A549 (cell line): ENCODE results near the gene AGBL4. TPM values are rescaled to one million over a fixed set of nuclear protein-coding genes. Genes with fewer than 3 reads are reported as not detected.

ENCODE experiments used
- ATAC-seq, 2 experiments: fragments of 200-7000 bp in 1 of 2; fragments of >200 bp in 1 of 2; cut with Nextera tagmentation in 1 of 2; cut with Tn5 transposase in 1 of 2; 3 replicates each; pipeline versions ENCODE4 v1.8.0 to v1.9.1; 2018 to 2020; ENCODE audit warnings: mild to moderate bottlenecking in 1 of 2, moderate library complexity in 1 of 2
- CTCF ChIA-PET: fragments of 300-600 bp; sonication (Branson Sonifier 250); formaldehyde crosslinking; extraction: SDS; loops from one replicate; lab custom pipeline; 2021; ENCODE audit warnings: antibody characterized with exemption, inconsistent platforms; lab: Yijun Ruan, JAX
- POLR2A ChIA-PET: fragments of 350-600 bp; formaldehyde crosslinking; extraction: SDS; loops from one replicate; lab custom pipeline; 2021; ENCODE audit warnings: antibody characterized with exemption, inconsistent platforms; lab: Yijun Ruan, JAX
- DNase-seq, 2 experiments: peaks; one replicate each; pipeline versions ENCODE4 v3.0.0 to v3.0.0-alpha.2; 2011 to 2016; ENCODE audit warnings: low read depth in 1 of 2, low spot score in 1 of 2
- FAIRE-seq: peaks from 2 replicates; lab custom pipeline; 2011; peaks lifted over from hg19 to GRCh38; lab: Jason Lieb, UNC
- H3K27ac ChIP-seq, 2 experiments: fragments of >200 bp; sonication (Bioruptor Twin); formaldehyde crosslinking; 3 replicates each; pipeline ENCODE4 v1.5.1; 2016 to 2017
- H3K4me1 ChIP-seq: fragments of >200 bp; sonication (Bioruptor Twin); formaldehyde crosslinking; 3 replicates; pipeline ENCODE4 v1.6.1; 2016
- H3K4me2 ChIP-seq: fragments of >200 bp; sonication (Bioruptor Twin); formaldehyde crosslinking; 3 replicates; pipeline ENCODE4 v1.6.1; 2016
- H3K4me3 ChIP-seq: fragments of >200 bp; sonication (Bioruptor Twin); formaldehyde crosslinking; 3 replicates; pipeline ENCODE4 v1.5.1; 2016
- H3K9me3 ChIP-seq: fragments of >200 bp; sonication (Bioruptor Twin); formaldehyde crosslinking; 3 replicates; pipeline ENCODE4 v1.6.1; 2016
- BHLHE40 ChIP-seq: IDR thresholded peaks from 2 replicates; pipeline ENCODE4 v1.6.1; 2012; ENCODE audit warnings: low read depth, low read length, inconsistent platforms
- CBX2 ChIP-seq: fragments of 200-600 bp; sonication (generic); IDR thresholded peaks from 2 replicates; pipeline ENCODE4 v1.6.1; 2016; ENCODE audit warnings: low read depth, mild to moderate bottlenecking, borderline replicate concordance
- CBX8 ChIP-seq: fragments of 200-600 bp; sonication (generic); IDR thresholded peaks from 2 replicates; pipeline ENCODE4 v1.6.1; 2016
- CEBPB ChIP-seq, 2 experiments: fragments of >200 bp in 1 of 2; sonication (Bioruptor Twin) in 1 of 2; formaldehyde crosslinking in 1 of 2; IDR thresholded peaks; 2 replicates each; pipeline ENCODE4 v1.6.1; 2012 to 2016
- CHD2 ChIP-seq: fragments of 150-350 bp; IDR thresholded peaks from 2 replicates; pipeline ENCODE4 v1.6.1; 2014; ENCODE audit warnings: low read length; ENCODE audit not compliant: partially characterized antibody
- EHMT2 ChIP-seq: fragments of 200-600 bp; sonication (generic); IDR thresholded peaks from 2 replicates; pipeline ENCODE4 v1.6.1; 2016; ENCODE audit warnings: antibody characterized with exemption, low read depth, mild to moderate bottlenecking, moderate library complexity
- EP300 ChIP-seq, 2 experiments: fragments of >200 bp; sonication (Bioruptor Twin); formaldehyde crosslinking; IDR thresholded peaks; 2 replicates in 1 of 2; 3 replicates in 1 of 2; pipeline ENCODE4 v1.6.1; 2016 to 2017
- ESRRA ChIP-seq: fragments of 150-350 bp; IDR thresholded peaks from 2 replicates; pipeline ENCODE4 v1.6.1; 2014; ENCODE audit warnings: mild to moderate bottlenecking, low read length, borderline replicate concordance
- FOXS1 ChIP-seq: fragments of 250-450 bp; sonication (Bioruptor Pico); IDR thresholded peaks from 2 replicates; pipeline ENCODE4 v1.5.0; 2020; ENCODE audit warnings: mild to moderate bottlenecking, moderate library complexity
- GATA3 ChIP-seq: IDR thresholded peaks from 2 replicates; pipeline ENCODE4 v1.6.1; 2012; ENCODE audit warnings: borderline replicate concordance
- HOXB13 ChIP-seq: fragments of 250-450 bp; sonication (Bioruptor Pico); IDR thresholded peaks from 2 replicates; pipeline ENCODE4 v1.5.0; 2020; ENCODE audit warnings: low read depth, mild to moderate bottlenecking, moderate library complexity
- HOXB5 ChIP-seq: fragments of 250-450 bp; sonication (Bioruptor Pico); IDR thresholded peaks from 2 replicates; pipeline ENCODE4 v1.5.0; 2020; ENCODE audit warnings: mild to moderate bottlenecking, moderate library complexity
- JUNB ChIP-seq: fragments of >200 bp; sonication (Bioruptor Twin); formaldehyde crosslinking; IDR thresholded peaks from 2 replicates; pipeline ENCODE4 v1.6.1; 2016
- KDM5A ChIP-seq: fragments of 200-600 bp; sonication (generic); IDR thresholded peaks from 2 replicates; pipeline ENCODE4 v1.6.1; 2016; ENCODE audit warnings: antibody characterized with exemption, mild to moderate bottlenecking
- NR3C1 ChIP-seq: fragments of >200 bp; sonication (Bioruptor Twin); formaldehyde crosslinking; IDR thresholded peaks from 3 replicates; pipeline ENCODE4 v1.6.1; 2017
- RARB ChIP-seq: fragments of 250-450 bp; sonication (Bioruptor Pico); IDR thresholded peaks from 2 replicates; pipeline ENCODE4 v1.8.0; 2021; ENCODE audit warnings: mild to moderate bottlenecking, moderate library complexity
- RCOR1 ChIP-seq: fragments of 150-350 bp; IDR thresholded peaks from 2 replicates; pipeline ENCODE4 v1.6.1; 2014; ENCODE audit warnings: antibody characterized with exemption, low read length, low read depth
- RFX5 ChIP-seq: fragments of 450-650 bp; IDR thresholded peaks from 2 replicates; pipeline ENCODE4 v1.7.1; 2014; ENCODE audit warnings: antibody characterized with exemption, mild to moderate bottlenecking, moderate library complexity
- RNF2 ChIP-seq: fragments of 200-600 bp; sonication (generic); IDR thresholded peaks from 2 replicates; pipeline ENCODE4 v1.6.1; 2016; ENCODE audit warnings: low read depth, mild to moderate bottlenecking, antibody characterized with exemption, moderate library complexity, borderline replicate concordance
- TFCP2L1 ChIP-seq: fragments of 250-450 bp; sonication (Bioruptor Pico); IDR thresholded peaks from 2 replicates; pipeline ENCODE4 v1.5.0; 2021; ENCODE audit warnings: mild to moderate bottlenecking
- ZNF302 ChIP-seq: fragments of 250-450 bp; sonication (Bioruptor Pico); IDR thresholded peaks from 2 replicates; pipeline ENCODE4 v1.9.0; 2021; ENCODE audit warnings: inconsistent platforms, mild to moderate bottlenecking, moderate library complexity
- polyA plus RNA-seq, 4 experiments: library from polyadenylated mRNA; depleted of rRNA in 3 of 4; stranded (reverse); fragments of >200 nt; fragmentation: RNase III in 1 of 4; extraction: RNeasy Plus Mini Kit Qiagen cat#74134 plus additional on column Dnase treatment in 1 of 4; gene quantifications; 2 replicates in 3 of 4; 3 replicates in 1 of 4; pipeline ENCODE4 v1.2.3, GENCODE V29; 2011 to 2017
- TF ChIP-seq, protein P1 (sequence below): IDR thresholded peaks from 2 replicates; pipeline ENCODE4 v1.6.1; 2012; ENCODE audit warnings: low read depth, borderline replicate concordance
- TF ChIP-seq, protein P2 (sequence below): IDR thresholded peaks from 2 replicates; pipeline ENCODE4 v1.6.1; 2012
- TF ChIP-seq, protein P3 (sequence below): fragments of 250-450 bp; sonication (Bioruptor Pico); IDR thresholded peaks from 2 replicates; pipeline ENCODE4 v1.5.0; 2020; ENCODE audit warnings: low read depth, mild to moderate bottlenecking, moderate library complexity
- TF ChIP-seq, protein P4 (sequence below): fragments of >200 bp; sonication (Bioruptor Twin); formaldehyde crosslinking; IDR thresholded peaks from 2 replicates; pipeline ENCODE4 v1.6.1; 2016

The AGBL4 gene
- polyA plus RNA-seq, 2 of the 4 experiments (the other 2 are of a cell fraction) = not detected

DNA sequence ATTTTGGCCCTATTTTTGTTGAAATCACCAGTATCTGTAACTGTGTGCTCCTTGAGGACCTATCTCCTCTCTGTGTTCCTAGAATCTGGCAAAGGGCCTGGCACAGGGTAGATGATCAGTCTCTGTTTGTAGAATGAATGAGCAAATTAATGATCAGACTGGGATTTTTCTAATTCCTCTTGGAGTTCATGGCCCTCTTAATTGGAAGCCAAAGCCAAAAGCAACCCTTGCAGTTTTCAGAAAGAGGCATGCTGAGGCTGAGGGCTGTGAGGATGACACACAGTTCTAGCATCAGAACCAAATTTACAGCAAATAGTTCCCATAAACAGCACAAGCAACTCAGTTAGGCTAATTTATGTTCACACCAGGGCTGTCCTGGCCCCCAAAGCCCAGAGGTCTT is 1136.0 kb downstream of the AGBL4 start:
- H3K4me1 ChIP-seq = no peaks in the 10 kb centered on the region
- no peak overlapping the region for H3K4me3 ChIP-seq
- no peak overlapping the region for H3K27ac ChIP-seq
- ATAC-seq = no peak
- H3K4me2 ChIP-seq = no peak overlapping the region
- TF ChIP-seq EP300 (IDR thresholded peaks at IDR 0.05) (no peak), ESRRA (no peak), KDM5A (no peak), HOXB13 (CRISPR knock-in tag) (no peak), CBX2 (no peak), GATA3 (no peak), JUNB (no peak), EHMT2 (no peak), CEBPB (IDR thresholded peaks at IDR 0.05) (no peak), HOXB5 (CRISPR knock-in tag) (no peak), CHD2 (no peak), FOXS1 (CRISPR knock-in tag) (no peak), RFX5 (no peak)
- TF ChIP-seq, protein P1, sequence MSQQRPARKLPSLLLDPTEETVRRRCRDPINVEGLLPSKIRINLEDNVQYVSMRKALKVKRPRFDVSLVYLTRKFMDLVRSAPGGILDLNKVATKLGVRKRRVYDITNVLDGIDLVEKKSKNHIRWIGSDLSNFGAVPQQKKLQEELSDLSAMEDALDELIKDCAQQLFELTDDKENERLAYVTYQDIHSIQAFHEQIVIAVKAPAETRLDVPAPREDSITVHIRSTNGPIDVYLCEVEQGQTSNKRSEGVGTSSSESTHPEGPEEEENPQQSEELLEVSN = no peak
- TF ChIP-seq, protein P2, sequence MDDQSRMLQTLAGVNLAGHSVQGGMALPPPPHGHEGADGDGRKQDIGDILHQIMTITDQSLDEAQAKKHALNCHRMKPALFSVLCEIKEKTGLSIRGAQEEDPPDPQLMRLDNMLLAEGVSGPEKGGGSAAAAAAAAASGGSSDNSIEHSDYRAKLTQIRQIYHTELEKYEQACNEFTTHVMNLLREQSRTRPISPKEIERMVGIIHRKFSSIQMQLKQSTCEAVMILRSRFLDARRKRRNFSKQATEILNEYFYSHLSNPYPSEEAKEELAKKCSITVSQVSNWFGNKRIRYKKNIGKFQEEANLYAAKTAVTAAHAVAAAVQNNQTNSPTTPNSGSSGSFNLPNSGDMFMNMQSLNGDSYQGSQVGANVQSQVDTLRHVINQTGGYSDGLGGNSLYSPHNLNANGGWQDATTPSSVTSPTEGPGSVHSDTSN = no peak
- TF ChIP-seq, protein P3, sequence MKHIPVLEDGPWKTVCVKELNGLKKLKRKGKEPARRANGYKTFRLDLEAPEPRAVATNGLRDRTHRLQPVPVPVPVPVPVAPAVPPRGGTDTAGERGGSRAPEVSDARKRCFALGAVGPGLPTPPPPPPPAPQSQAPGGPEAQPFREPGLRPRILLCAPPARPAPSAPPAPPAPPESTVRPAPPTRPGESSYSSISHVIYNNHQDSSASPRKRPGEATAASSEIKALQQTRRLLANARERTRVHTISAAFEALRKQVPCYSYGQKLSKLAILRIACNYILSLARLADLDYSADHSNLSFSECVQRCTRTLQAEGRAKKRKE (CRISPR knock-in tag) = no peak
- no peaks in the 10 kb centered on the region for H3K9me3 ChIP-seq
- ChIA-PET POLR2A (no interaction called here), CTCF (no interaction called here)
- FAIRE-seq = no peak
- DNase-seq = no peak

DNA sequence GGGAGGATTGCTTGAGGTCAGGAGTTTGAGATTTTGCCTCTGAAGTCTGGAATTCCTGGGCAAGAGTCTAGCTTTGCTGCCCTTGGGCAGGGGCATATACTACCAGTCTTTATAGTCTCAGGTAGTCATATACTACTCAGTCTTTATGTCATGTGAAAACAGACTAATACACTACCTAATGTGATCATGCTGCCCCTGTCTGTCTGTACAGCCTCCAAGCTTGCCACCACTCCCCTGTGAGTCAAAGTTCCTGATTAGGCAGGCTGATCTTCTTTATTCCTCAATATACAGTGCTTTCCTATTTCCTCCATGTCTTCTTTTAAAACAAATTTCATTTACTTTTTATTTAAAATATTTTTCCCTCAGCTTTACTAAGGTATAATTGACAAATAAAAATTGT is 1141.7 kb downstream of the AGBL4 start:
- TF ChIP-seq NR3C1 = no peak
- no peak for TF ChIP-seq CEBPB (IDR thresholded peaks at IDR 0.05)
- no peak for TF ChIP-seq BHLHE40
- no peak for TF ChIP-seq CBX8
- no peak for TF ChIP-seq RNF2
- TF ChIP-seq EHMT2 = no peak
- no peak for TF ChIP-seq RARB (CRISPR knock-in tag)
- no peak for TF ChIP-seq TFCP2L1 (CRISPR knock-in tag)
- TF ChIP-seq, protein P3 (CRISPR knock-in tag) = no peak
- TF ChIP-seq ZNF302 (CRISPR knock-in tag) = no peak
- TF ChIP-seq RCOR1 = no peak
- TF ChIP-seq, protein P2 = no peak
- TF ChIP-seq, protein P4, sequence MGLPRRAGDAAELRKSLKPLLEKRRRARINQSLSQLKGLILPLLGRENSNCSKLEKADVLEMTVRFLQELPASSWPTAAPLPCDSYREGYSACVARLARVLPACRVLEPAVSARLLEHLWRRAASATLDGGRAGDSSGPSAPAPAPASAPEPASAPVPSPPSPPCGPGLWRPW = no peak
- no peak for TF ChIP-seq JUNB
- ATAC-seq (no peak), DNase-seq (no peak), FAIRE-seq (no peak)
- Histone ChIP-seq H3K9me3 (no peaks in the 10 kb centered on the region), H3K4me2 (no peak overlapping the region), H3K27ac (no peak overlapping the region), H3K4me1 (peaks cover 21% of the 10 kb centered on the region), H3K4me3 (no peak overlapping the region)
- ChIA-PET POLR2A (no interaction called here), CTCF (interaction anchor here (0.9 to 1.6 kb wide), 2 partner anchors 11 to 14 kb away, joined by 3 to 4 read pairs; no protein-coding TSS in a partner anchor)
